Lung microvascular endothelial cell (primary cell): ENCODE measurements around the gene BUD23. TPM values are rescaled to one million over a fixed set of nuclear protein-coding genes. Genes with fewer than 3 reads are reported as not detected.
"Not testable (repeated sequence)": the region's sequence is repeated elsewhere in the genome, so short reads cannot be mapped to it uniquely, and the experiment has no call there.

ENCODE experiments used
- DNase-seq, 2 donors: peaks; one replicate each; pipeline versions ENCODE4 v3.0.0 to v3.0.0-alpha.2; 2010; ENCODE audit warnings: low read depth in 2 of 2
- total RNA-seq: library from RNA; depleted of rRNA; stranded (reverse); fragments of >200 nt; gene quantifications from 2 replicates; pipeline ENCODE4 v1.2.1, GENCODE V29; 2014

The BUD23 gene
- total RNA-seq, 1 donor from 2014 or later: 30.6 TPM

- no peak for DNase-seq
Observed at GRCh38 chr7:73700581-73701134, 17.3 kb downstream of the BUD23 start.

GRCh38 chr7:73701357-73701995, 18.1 kb downstream of the BUD23 start:
- DNase-seq: peak; percentile 41 to 74

- no peak for DNase-seq
Observed at GRCh38 chr7:73702226-73702625, 18.8 kb downstream of the BUD23 start.

GRCh38 chr7:73702665-73703064, 19.3 kb downstream of the BUD23 start:
- DNase-seq: no peak

GRCh38 chr7:73703225-73703624, 19.8 kb downstream of the BUD23 start:
- DNase-seq: no peak

GRCh38 chr7:73703757-73704639, 20.6 kb downstream of the BUD23 start:
- DNase-seq: peak; percentile 48

- peak in 1 of 2 donors; percentile 48 for DNase-seq
Observed at GRCh38 chr7:73704640-73705550, 21.5 kb downstream of the BUD23 start.

GRCh38 chr7:73705551-73705920, 22.1 kb downstream of the BUD23 start:
- no peak for DNase-seq

- DNase-seq: peak in 1 of 2 donors; percentile 56
Observed at GRCh38 chr7:73706126-73707044, 23.0 kb downstream of the BUD23 start.

GRCh38 chr7:73707045-73707631, 23.7 kb downstream of the BUD23 start:
- peak in 1 of 2 donors; percentile 37 for DNase-seq

- DNase-seq: no peak
Observed at GRCh38 chr7:73708961-73709549, 25.7 kb downstream of the BUD23 start.

GRCh38 chr7:73712773-73713172, 29.4 kb downstream of the BUD23 start:
- no peak for DNase-seq

- DNase-seq: not testable (repeated sequence)
Observed at GRCh38 chr7:73713319-73713718, 29.9 kb downstream of the BUD23 start.

- peak; percentile 43 to 93 for DNase-seq
Observed at GRCh38 chr7:73715648-73716317, 32.4 kb downstream of the BUD23 start.

- no peak for DNase-seq
Observed at GRCh38 chr7:73716318-73716890, 33.0 kb downstream of the BUD23 start.

GRCh38 chr7:73717025-73717807, 33.8 kb downstream of the BUD23 start:
- peak in 1 of 2 donors; percentile 70 for DNase-seq

- peak; percentile 80 to 99 for DNase-seq
Observed at GRCh38 chr7:73717991-73718405, 34.6 kb downstream of the BUD23 start.

- no peak for DNase-seq
Observed at GRCh38 chr7:73718438-73718881, 35.1 kb downstream of the BUD23 start.
